H9 (cell line): ENCODE data around the gene LRRC8C. TPM values are rescaled to one million over a fixed set of nuclear protein-coding genes. Genes with fewer than 3 reads are reported as not detected.

Experiments used
- DNase-seq: peaks from one replicate; pipeline ENCODE4 v3.0.0-alpha.2; 2017
- H2AFZ ChIP-seq: one replicate; pipeline ENCODE4 v1.6.1; 2013; ENCODE audit warnings: mild to moderate bottlenecking, low read length, control low read depth, moderate library complexity
- H2AK5ac ChIP-seq: 2 replicates; pipeline ENCODE4 v1.6.1; 2013; ENCODE audit warnings: low read length, control low read depth, mixed read lengths; ENCODE audit not compliant: insufficient read length
- H2BK120ac ChIP-seq: one replicate; pipeline ENCODE4 v1.6.1; 2013; ENCODE audit warnings: low read depth, mild to moderate bottlenecking, low read length, control low read depth, inconsistent platforms; ENCODE audit not compliant: poor library complexity, severe bottlenecking
- H2BK12ac ChIP-seq: 2 replicates; pipeline ENCODE4 v1.6.1; 2013; ENCODE audit warnings: low read length, control low read depth, mixed read lengths, low read depth; ENCODE audit not compliant: insufficient read length
- H2BK15ac ChIP-seq: 2 replicates; pipeline ENCODE4 v1.6.1; 2013; ENCODE audit warnings: low read depth, low read length, control low read depth
- H2BK20ac ChIP-seq: one replicate; pipeline ENCODE4 v1.6.1; 2013; ENCODE audit warnings: low read depth, mild to moderate bottlenecking, low read length, control low read depth, inconsistent platforms; ENCODE audit not compliant: poor library complexity, severe bottlenecking
- H2BK5ac ChIP-seq: 2 replicates; pipeline ENCODE4 v1.6.1; 2013; ENCODE audit warnings: low read length, control low read depth, mixed read lengths; ENCODE audit not compliant: insufficient read length
- H3K14ac ChIP-seq: 2 replicates; pipeline ENCODE4 v1.6.1; 2013; ENCODE audit warnings: low read length, control low read depth; ENCODE audit not compliant: insufficient read depth
- H3K18ac ChIP-seq: 2 replicates; pipeline ENCODE4 v1.6.1; 2013; ENCODE audit warnings: low read depth, mild to moderate bottlenecking, mixed read lengths, low read length, control low read depth; ENCODE audit not compliant: insufficient read length
- H3K23ac ChIP-seq: 2 replicates; pipeline ENCODE4 v1.6.1; 2013; ENCODE audit warnings: low read length, control low read depth, mixed read lengths, low read depth; ENCODE audit not compliant: insufficient read length
- H3K23me2 ChIP-seq: 2 replicates; pipeline ENCODE4 v1.6.1; 2013; ENCODE audit warnings: low read depth, mild to moderate bottlenecking, mixed read lengths, low read length, control low read depth; ENCODE audit not compliant: insufficient read length, poor library complexity, severe bottlenecking
- H3K27ac ChIP-seq: 2 replicates; pipeline ENCODE4 v1.5.1; 2013; ENCODE audit warnings: low read length, control low read depth, mixed read lengths, low read depth; ENCODE audit not compliant: insufficient read length
- H3K27me3 ChIP-seq: 2 replicates; pipeline ENCODE4 v1.6.1; 2013; ENCODE audit warnings: low read length, control low read depth, inconsistent platforms; ENCODE audit not compliant: insufficient read depth
- H3K4ac ChIP-seq: 2 replicates; pipeline ENCODE4 v1.6.1; 2013; ENCODE audit warnings: low read depth, mild to moderate bottlenecking, control low read depth, inconsistent platforms, low read length, moderate library complexity
- H3K4me1 ChIP-seq: 2 replicates; pipeline ENCODE4 v1.6.1; 2013; ENCODE audit warnings: low read length, control low read depth, inconsistent platforms; ENCODE audit not compliant: insufficient read depth
- H3K4me2 ChIP-seq: 2 replicates; pipeline ENCODE4 v1.6.1; 2013; ENCODE audit warnings: low read length, control low read depth, mixed read lengths; ENCODE audit not compliant: insufficient read length, insufficient read depth
- H3K56ac ChIP-seq: 2 replicates; pipeline ENCODE4 v1.6.1; 2013; ENCODE audit warnings: low read depth, mild to moderate bottlenecking, mixed read lengths, low read length, control low read depth; ENCODE audit not compliant: insufficient read length
- H3K79me1 ChIP-seq: 2 replicates; pipeline ENCODE4 v1.6.1; 2013; ENCODE audit warnings: low read depth, mild to moderate bottlenecking, moderate library complexity, low read length, control low read depth, inconsistent platforms; ENCODE audit not compliant: insufficient read depth, poor library complexity, severe bottlenecking
- H3K79me2 ChIP-seq: 2 replicates; pipeline ENCODE4 v1.6.1; 2013; ENCODE audit warnings: low read length, control low read depth, inconsistent platforms; ENCODE audit not compliant: insufficient read depth
- H3K9ac ChIP-seq: 2 replicates; pipeline ENCODE4 v1.6.1; 2013; ENCODE audit warnings: low read length, control low read depth, mixed read lengths; ENCODE audit not compliant: insufficient read length; ENCODE audit errors: extremely low read depth
- H3K9me3 ChIP-seq: one replicate; pipeline ENCODE4 v1.6.1; 2013; ENCODE audit warnings: low read depth, low read length, inconsistent platforms; ENCODE audit not compliant: control insufficient read depth
- H3T11ph ChIP-seq: one replicate; pipeline ENCODE4 v1.6.1; 2013; ENCODE audit warnings: mild to moderate bottlenecking, low read length, control low read depth, inconsistent platforms
- H4K20me1 ChIP-seq: one replicate; pipeline ENCODE4 v1.6.1; 2013; ENCODE audit not compliant: control insufficient read depth, insufficient read length, insufficient read depth
- H4K5ac ChIP-seq: 2 replicates; pipeline ENCODE4 v1.6.1; 2013; ENCODE audit warnings: low read depth, mild to moderate bottlenecking, mixed read lengths, low read length, control low read depth; ENCODE audit not compliant: insufficient read length
- H4K8ac ChIP-seq: replicated peaks from 2 replicates; pipeline ENCODE4 v1.6.1; 2013; ENCODE audit warnings: low read length, control low read depth, mixed read lengths, low read depth; ENCODE audit not compliant: insufficient read length
- H4K91ac ChIP-seq: 2 replicates; pipeline ENCODE4 v1.6.1; 2013; ENCODE audit warnings: low read depth, mild to moderate bottlenecking, moderate library complexity, mixed read lengths, low read length, control low read depth; ENCODE audit not compliant: insufficient read length
- H3K27ac Mint-ChIP-seq, 3 experiments: 2 replicates in 2 of 3; 3 replicates in 1 of 3; pipeline ENCODE4 v1.8.0; 2020 to 2021; ENCODE audit warnings: mixed read lengths in 3 of 3, mild to moderate bottlenecking in 1 of 3, moderate library complexity in 1 of 3
- H3K27me3 Mint-ChIP-seq: 2 replicates; pipeline ENCODE4 v1.8.0; 2021; ENCODE audit warnings: low read depth, mild to moderate bottlenecking, moderate library complexity, mixed read lengths
- H3K36me3 Mint-ChIP-seq, 3 experiments: 2 replicates in 2 of 3; 3 replicates in 1 of 3; pipeline ENCODE4 v1.8.0; 2020 to 2021; ENCODE audit warnings: low read depth in 3 of 3, mixed read lengths in 3 of 3; ENCODE audit not compliant: insufficient read depth in 1 of 3
- H3K4me1 Mint-ChIP-seq, 2 experiments: 2 replicates each; pipeline ENCODE4 v1.8.0; 2020; ENCODE audit warnings: mixed read lengths in 2 of 2
- H3K4me3 Mint-ChIP-seq, 2 experiments: 2 replicates in 1 of 2; 3 replicates in 1 of 2; pipeline ENCODE4 v1.8.0; 2020 to 2021; ENCODE audit warnings: mild to moderate bottlenecking in 2 of 2, mixed read lengths in 2 of 2, moderate library complexity in 1 of 2
- H3K9me3 Mint-ChIP-seq, 2 experiments: 2 replicates in 1 of 2; 3 replicates in 1 of 2; pipeline ENCODE4 v1.8.0; 2020; ENCODE audit warnings: mild to moderate bottlenecking in 2 of 2, mixed read lengths in 2 of 2, moderate library complexity in 1 of 2
- WGBS: extraction: QIAGEN DNeasy Blood & Tissue Kit; methylation state at CpG from one replicate; pipeline ENCODE4 v1.1.7; 2013; ENCODE audit warnings: missing lambda C conversion rate, low lambda C conversion rate, mixed read lengths; ENCODE audit not compliant: insufficient read length; ENCODE audit errors: extremely low coverage; 5-methylcytosine and 5-hydroxymethylcytosine counted together
- total RNA-seq: library from RNA; stranded (reverse); gene quantifications from 2 replicates; pipeline ENCODE4 v1.2.1, GENCODE V29; 2021
- TF ChIP-seq, protein P1 (sequence below): fragments of 200-600 bp; sonication (generic); conservative IDR thresholded peaks from 3 replicates; pipeline ENCODE4 v1.8.0; 2021; ENCODE audit warnings: antibody characterized with exemption, mild to moderate bottlenecking

Gene LRRC8C
- total RNA-seq, 1 experiment from 2014 or later, result 1.9 TPM

DNA sequence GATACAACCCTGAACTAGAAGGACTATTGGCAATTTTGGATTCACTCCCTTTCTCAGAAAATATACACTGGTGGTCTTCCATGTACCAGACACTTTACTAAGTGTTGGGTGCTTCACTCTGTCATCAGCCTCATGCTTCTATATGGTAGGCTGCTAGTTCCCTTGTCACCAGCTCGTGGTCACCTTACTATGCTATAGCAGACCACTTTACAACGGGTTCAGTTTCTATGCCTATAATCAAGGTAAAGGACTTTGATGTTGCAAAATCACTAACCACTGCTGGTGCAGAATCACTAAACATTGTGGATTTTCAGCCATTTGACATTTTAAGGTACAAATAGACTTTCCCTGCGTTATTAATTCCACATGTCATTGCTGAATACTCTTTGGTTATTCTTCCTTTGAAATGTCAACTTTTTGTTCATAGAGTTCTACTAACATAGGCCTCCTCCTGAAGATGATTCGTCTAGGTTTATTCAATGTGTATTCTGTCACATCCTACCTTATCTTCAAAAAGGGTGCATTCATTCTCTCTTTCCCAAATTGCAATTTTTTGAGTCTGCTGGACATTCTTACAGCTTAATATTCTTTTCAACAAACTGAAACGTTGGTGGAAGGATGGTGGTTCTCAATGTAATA, 78.3 kb downstream of the LRRC8C start:
- no peak overlapping the region for H3K27ac Mint-ChIP-seq
- H2AK5ac ChIP-seq, result no peak overlapping the region
- no peak overlapping the region for H2BK12ac ChIP-seq
- no peak overlapping the region for H3K56ac ChIP-seq
- no peak overlapping the region for H3K4me2 ChIP-seq
- H3K9me3 ChIP-seq, result no peaks in the 10 kb centered on the region
- H3K27me3 Mint-ChIP-seq, result no peaks in the 10 kb centered on the region
- no peak overlapping the region for H2BK120ac ChIP-seq
- no peak overlapping the region for H2AFZ ChIP-seq
- H3K4me1 Mint-ChIP-seq, result peaks cover 13 to 16% of the 10 kb centered on the region in 2 experiments
- no peak overlapping the region for H4K5ac ChIP-seq
- WGBS, result no CpG with 5 or more reads among the region's 5 CpGs
- H3T11ph ChIP-seq, result no peak overlapping the region
- H3K14ac ChIP-seq, result no peak overlapping the region
- no peak overlapping the region for H3K27ac ChIP-seq
- H4K20me1 ChIP-seq, result no peaks in the 10 kb centered on the region
- H3K9me3 Mint-ChIP-seq, result no peaks in the 10 kb centered on the region
- H3K18ac ChIP-seq, result no peak overlapping the region
- TF ChIP-seq, protein P1, sequence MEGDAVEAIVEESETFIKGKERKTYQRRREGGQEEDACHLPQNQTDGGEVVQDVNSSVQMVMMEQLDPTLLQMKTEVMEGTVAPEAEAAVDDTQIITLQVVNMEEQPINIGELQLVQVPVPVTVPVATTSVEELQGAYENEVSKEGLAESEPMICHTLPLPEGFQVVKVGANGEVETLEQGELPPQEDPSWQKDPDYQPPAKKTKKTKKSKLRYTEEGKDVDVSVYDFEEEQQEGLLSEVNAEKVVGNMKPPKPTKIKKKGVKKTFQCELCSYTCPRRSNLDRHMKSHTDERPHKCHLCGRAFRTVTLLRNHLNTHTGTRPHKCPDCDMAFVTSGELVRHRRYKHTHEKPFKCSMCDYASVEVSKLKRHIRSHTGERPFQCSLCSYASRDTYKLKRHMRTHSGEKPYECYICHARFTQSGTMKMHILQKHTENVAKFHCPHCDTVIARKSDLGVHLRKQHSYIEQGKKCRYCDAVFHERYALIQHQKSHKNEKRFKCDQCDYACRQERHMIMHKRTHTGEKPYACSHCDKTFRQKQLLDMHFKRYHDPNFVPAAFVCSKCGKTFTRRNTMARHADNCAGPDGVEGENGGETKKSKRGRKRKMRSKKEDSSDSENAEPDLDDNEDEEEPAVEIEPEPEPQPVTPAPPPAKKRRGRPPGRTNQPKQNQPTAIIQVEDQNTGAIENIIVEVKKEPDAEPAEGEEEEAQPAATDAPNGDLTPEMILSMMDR, result no peak
- H2BK15ac ChIP-seq, result no peak overlapping the region
- no peaks in the 10 kb centered on the region for H3K36me3 Mint-ChIP-seq
- no peak overlapping the region for H3K4me3 Mint-ChIP-seq
- no peaks in the 10 kb centered on the region for H3K27me3 ChIP-seq
- no peak overlapping the region for H4K91ac ChIP-seq
- no peaks in the 10 kb centered on the region for H3K79me2 ChIP-seq
- no peaks in the 10 kb centered on the region for H3K79me1 ChIP-seq
- H3K4ac ChIP-seq, result no peak overlapping the region
- no peak overlapping the region for H2BK5ac ChIP-seq
- H2BK20ac ChIP-seq, result no peak overlapping the region
- DNase-seq, result no peak
- no peak overlapping the region for H3K23ac ChIP-seq
- no peaks in the 10 kb centered on the region for H3K23me2 ChIP-seq
- H4K8ac ChIP-seq, result no peak overlapping the region
- no peak overlapping the region for H3K9ac ChIP-seq
- peaks cover 2% of the 10 kb centered on the region; the same call in 1 of the 2 replicates for H3K4me1 ChIP-seq
